Natural killer cell (primary cell): ENCODE data around the gene SASH3. TPM values are rescaled to one million over a fixed set of nuclear protein-coding genes. Genes with fewer than 3 reads are reported as not detected.

Experiments
- ATAC-seq, 3 donors: fragments of 150-1000 bp in 2 of 3; fragments of 200-7000 bp in 1 of 3; cut with Tn5 transposase; 1 replicate in 1 of 3; 2 replicates in 2 of 3; pipeline ENCODE4 v1.10.0; 2021; ENCODE audit warnings: mild to moderate bottlenecking in 2 of 3, moderate library complexity in 2 of 3
- DNase-seq, 2 donors: peaks; one replicate each; pipeline versions ENCODE4 v3.0.0 to v3.0.0-alpha.2; 2013 to 2021; ENCODE audit warnings: mixed read lengths in 1 of 2
- H3K27ac ChIP-seq: one replicate; pipeline ENCODE4 v1.5.1; 2013; ENCODE audit warnings: mild to moderate bottlenecking, low read length
- H3K27me3 ChIP-seq: one replicate; pipeline ENCODE4 v1.6.1; 2013; ENCODE audit warnings: low read length; ENCODE audit not compliant: control insufficient read depth, insufficient read depth
- H3K36me3 ChIP-seq: one replicate; pipeline ENCODE4 v1.6.1; 2013; ENCODE audit warnings: low read length; ENCODE audit not compliant: control insufficient read depth, insufficient read depth
- H3K4me1 ChIP-seq: one replicate; pipeline ENCODE4 v1.6.1; 2013; ENCODE audit warnings: low read length; ENCODE audit not compliant: control insufficient read depth, insufficient read depth
- H3K4me3 ChIP-seq: one replicate; pipeline ENCODE4 v1.5.1; 2013; ENCODE audit warnings: low read length
- H3K9me3 ChIP-seq: one replicate; pipeline ENCODE4 v1.6.1; 2013; ENCODE audit warnings: low read length; ENCODE audit not compliant: control insufficient read depth, insufficient read depth
- H3K27ac Mint-ChIP-seq, 2 donors: one replicate each; pipeline ENCODE4 v1.8.0; 2022; ENCODE audit warnings: mild to moderate bottlenecking in 2 of 2, mixed read lengths in 2 of 2, moderate library complexity in 1 of 2
- H3K27me3 Mint-ChIP-seq, 2 donors: one replicate each; pipeline ENCODE4 v1.8.0; 2022; ENCODE audit warnings: low read depth in 2 of 2, mixed read lengths in 2 of 2
- H3K36me3 Mint-ChIP-seq: one replicate; pipeline ENCODE4 v1.8.0; 2022; ENCODE audit warnings: mixed read lengths
- H3K4me1 Mint-ChIP-seq, 2 donors: one replicate each; pipeline ENCODE4 v1.8.0; 2022; ENCODE audit warnings: mixed read lengths in 2 of 2
- H3K4me3 Mint-ChIP-seq: one replicate; pipeline ENCODE4 v1.8.0; 2022; ENCODE audit warnings: mild to moderate bottlenecking, moderate library complexity, mixed read lengths
- H3K9me3 Mint-ChIP-seq, 2 donors: one replicate each; pipeline ENCODE4 v1.8.0; 2022; ENCODE audit warnings: mixed read lengths in 2 of 2
- CTCF ChIP-seq: fragments of 200-600 bp; IDR thresholded peaks from one replicate; pipeline ENCODE4 v1.8.0; 2022; ENCODE audit warnings: antibody characterized with exemption
- WGBS: methylation state at CpG from one replicate; pipeline ENCODE4 v1.1.7; 2013; ENCODE audit warnings: missing lambda C conversion rate; ENCODE audit not compliant: insufficient coverage; 5-methylcytosine and 5-hydroxymethylcytosine counted together
- intact Hi-C: fragments of 100-400 bp; cut with micrococcal nuclease; formaldehyde crosslinking; loops from one replicate; pipeline ENCODE4 v1.14.2; 2022
- total RNA-seq, 4 donors: library from RNA; stranded (reverse); fragments of 120-200 nt in 1 of 4; gene quantifications; one replicate each; pipeline versions ENCODE4 v1.2.3 to v1.2.4, GENCODE V29; 2013 to 2022

SASH3 gene
- total RNA-seq, 3 donors from 2014 or later (not counting 1 experiment from before 2014, with no cell fraction given) = 356 to 403 (median 392) TPM

GRCh38 chrX:129773649-129774458 is 5.9 kb upstream of the SASH3 start:
- peak overlapping the region; percentile 86 to 93 for H3K27ac Mint-ChIP-seq
- no peaks in the 10 kb centered on the region for H3K36me3 ChIP-seq
- peaks cover 98% of the 10 kb centered on the region for H3K4me1 ChIP-seq
- no peaks in the 10 kb centered on the region for H3K9me3 Mint-ChIP-seq
- no peak overlapping the region for H3K4me3 ChIP-seq
- peak in 1 of 2 donors; percentile 48 for DNase-seq
- intact Hi-C loops = no loop called here
- 95% methylated on average over 3 of the region's 4 CpGs for WGBS
- H3K27me3 ChIP-seq = no peaks in the 10 kb centered on the region
- H3K9me3 ChIP-seq = no peaks in the 10 kb centered on the region
- no peaks in the 10 kb centered on the region for H3K27me3 Mint-ChIP-seq
- H3K4me3 Mint-ChIP-seq = peak overlapping the region; percentile 77
- no peak for TF ChIP-seq CTCF
- no peaks in the 10 kb centered on the region for H3K36me3 Mint-ChIP-seq
- peak in 1 of 3 donors; percentile 35 for ATAC-seq
- H3K27ac ChIP-seq = peak overlapping the region; percentile 95
- peaks cover 64 to 68% of the 10 kb centered on the region in 2 donors for H3K4me1 Mint-ChIP-seq

GRCh38 chrX:129777218-129778030 is 2.3 kb upstream of the SASH3 start:
- peak; percentile 65 to 89 for DNase-seq
- Mint-ChIP-seq H3K4me1 (peaks cover 57 to 60% of the 10 kb centered on the region in 2 donors), H3K27me3 (no peaks in the 10 kb centered on the region), H3K36me3 (no peaks in the 10 kb centered on the region), H3K9me3 (no peaks in the 10 kb centered on the region), H3K27ac (peak overlapping the region; percentile 86 to 98), H3K4me3 (peak overlapping the region; percentile 67)
- WGBS = 5% methylated on average over 29 of the region's 30 CpGs
- Histone ChIP-seq H3K36me3 (peaks cover 10% of the 10 kb centered on the region), H3K9me3 (no peaks in the 10 kb centered on the region), H3K27ac (peak overlapping the region; percentile 99), H3K27me3 (no peaks in the 10 kb centered on the region), H3K4me1 (peaks cover 81% of the 10 kb centered on the region), H3K4me3 (peak overlapping the region; percentile 39)
- no peak for TF ChIP-seq CTCF
- intact Hi-C loops = no loop called here
- ATAC-seq = peak; percentile 13 to 36 (median 34)

GRCh38 chrX:129779086-129779672 is 570 bp upstream of the SASH3 start:
- Mint-ChIP-seq H3K36me3 (peaks cover 9% of the 10 kb centered on the region), H3K4me3 (peak overlapping the region; percentile 67), H3K9me3 (no peaks in the 10 kb centered on the region), H3K4me1 (peaks cover 58 to 64% of the 10 kb centered on the region in 2 donors), H3K27me3 (no peaks in the 10 kb centered on the region), H3K27ac (peak overlapping the region; percentile 86 to 98)
- H3K4me3 ChIP-seq = peak overlapping the region; percentile 92
- H3K9me3 ChIP-seq = no peaks in the 10 kb centered on the region
- no peak for ATAC-seq
- DNase-seq = no peak
- H3K36me3 ChIP-seq = peaks cover 27% of the 10 kb centered on the region
- 47% methylated on average over 7 of the region's 7 CpGs for WGBS
- peaks cover 81% of the 10 kb centered on the region for H3K4me1 ChIP-seq
- intact Hi-C loops = no loop called here
- no peaks in the 10 kb centered on the region for H3K27me3 ChIP-seq
- TF ChIP-seq CTCF = no peak
- peak overlapping the region; percentile 99 for H3K27ac ChIP-seq
